Activated CD4-positive, alpha-beta T cell treated with anti-CD3 and anti-CD28 coated beads, Interleukin-2, amount 50 U/mL, for 16 hours (primary cell): Measurements from ENCODE around the gene CEP104.

Source experiments
- DNase-seq: peaks from one replicate; pipeline ENCODE4 v3.0.0-alpha.2; 2020

Gene CEP104

DNA sequence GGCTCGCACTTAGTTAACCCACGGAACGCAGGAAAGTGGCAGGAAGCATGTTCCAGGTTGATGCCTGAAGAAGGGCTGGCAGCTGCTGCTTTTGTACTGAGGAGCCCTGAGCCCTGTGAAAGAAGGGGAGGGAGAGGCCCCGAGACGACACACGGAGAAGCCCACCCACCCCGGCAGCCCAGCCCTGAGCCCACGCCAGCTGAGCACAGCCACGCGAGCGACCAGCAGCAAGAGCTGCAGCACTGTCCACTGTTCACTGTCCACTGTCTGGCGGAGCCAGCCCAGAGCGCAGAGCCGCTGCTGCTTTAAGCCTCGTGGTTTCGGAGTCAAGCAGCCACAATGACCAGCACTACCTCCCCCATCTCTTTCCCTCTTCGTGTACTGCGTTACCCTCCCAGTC lies 66.1 kb downstream of the CEP104 start:
- no peak for DNase-seq

DNA sequence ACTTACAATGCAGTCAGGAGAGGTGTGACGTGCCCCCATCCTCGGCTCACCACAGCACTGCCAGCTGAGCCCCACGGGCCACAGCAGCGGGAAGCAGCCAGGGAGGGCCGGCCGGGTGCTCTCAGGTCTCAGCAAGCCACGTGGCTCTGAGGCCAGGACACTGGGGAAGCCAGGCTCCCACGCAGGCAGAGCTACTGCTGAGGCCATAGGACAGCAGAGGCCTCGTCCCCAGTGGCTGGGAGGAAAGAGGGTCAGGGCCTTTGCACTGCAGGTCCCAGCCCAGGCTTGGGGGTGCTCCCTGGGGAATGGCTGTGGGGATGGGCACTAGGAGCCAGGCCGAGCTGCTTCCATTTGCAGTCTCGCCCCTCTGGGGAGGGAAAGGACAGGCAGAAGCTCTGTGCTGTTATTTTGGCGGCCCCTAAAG lies 66.5 kb downstream of the CEP104 start:
- no peak for DNase-seq

DNA sequence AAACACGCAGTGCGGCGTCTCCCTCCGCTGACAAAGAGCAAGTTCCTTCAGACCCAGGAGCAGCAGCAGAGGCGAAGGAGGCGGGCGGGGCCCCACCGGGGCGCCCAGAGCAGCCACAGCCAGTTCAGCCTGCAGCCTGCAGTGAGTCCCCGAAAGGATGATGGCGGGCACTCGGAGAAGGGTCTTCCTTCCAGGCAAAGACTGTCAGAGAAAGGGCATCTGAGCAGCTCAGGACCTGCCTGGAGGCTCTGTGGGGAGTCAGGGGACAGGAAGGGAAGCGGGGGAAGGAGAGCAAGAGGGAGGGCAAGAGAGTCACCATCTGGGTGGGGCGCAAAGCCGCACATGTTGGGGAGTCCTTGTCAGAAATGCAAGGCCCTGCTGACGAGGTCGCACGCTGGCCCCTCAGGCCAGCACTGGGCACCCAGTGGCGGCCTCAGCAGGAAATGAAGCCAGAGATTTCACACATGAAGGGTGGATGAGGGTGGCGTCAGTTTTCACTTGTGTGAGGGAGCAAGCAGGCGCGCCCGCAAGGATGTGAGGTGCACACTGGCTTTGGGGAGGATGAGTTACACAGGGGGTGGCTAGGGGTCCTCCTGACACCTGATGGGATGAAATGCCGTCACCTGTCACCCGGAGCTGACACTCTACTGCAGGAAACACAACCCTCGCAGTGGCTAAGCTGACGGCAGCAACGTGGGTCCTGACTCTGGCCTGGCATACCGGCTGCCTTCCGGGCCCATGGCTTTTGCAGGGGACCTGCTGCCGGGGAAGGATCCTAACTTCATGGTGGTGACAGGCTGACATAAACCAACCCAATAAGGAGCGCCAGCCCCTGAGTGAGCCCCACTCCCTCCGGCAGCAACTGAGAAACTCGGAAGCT lies 67.3 kb downstream of the CEP104 start:
- no peak for DNase-seq

GRCh38 chr1:3788756-3789420 lies 68.1 kb downstream of the CEP104 start:
- no peak for DNase-seq

GRCh38 chr1:3787745-3788605 lies 69.0 kb downstream of the CEP104 start:
- no peak for DNase-seq

DNA sequence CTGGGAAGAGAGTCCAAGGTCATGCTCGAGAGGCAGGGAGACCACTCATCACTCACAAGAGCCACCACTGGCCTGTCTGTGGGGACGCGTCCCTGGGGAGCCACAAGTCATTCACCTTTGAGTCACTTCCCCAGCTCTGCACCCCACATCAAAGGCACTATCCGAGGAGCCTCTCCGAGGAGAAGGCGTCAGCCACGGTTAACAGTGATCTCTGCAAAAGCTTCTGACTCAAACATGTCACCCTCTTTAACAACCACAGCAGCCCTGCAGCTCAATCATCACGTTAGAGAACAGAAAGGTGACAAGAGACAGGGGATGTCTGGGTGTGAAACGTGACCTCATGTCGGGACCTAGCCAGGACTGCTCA lies 69.7 kb downstream of the CEP104 start:
- peak; percentile 90 for DNase-seq

GRCh38 chr1:3786468-3787348 lies 70.3 kb downstream of the CEP104 start:
- DNase-seq, result no peak

GRCh38 chr1:3785456-3786157 lies 71.4 kb downstream of the CEP104 start:
- peak; percentile 25 for DNase-seq

- DNase-seq, result no peak
Observed at GRCh38 chr1:3785045-3785444, 72.0 kb downstream of the CEP104 start.

DNA sequence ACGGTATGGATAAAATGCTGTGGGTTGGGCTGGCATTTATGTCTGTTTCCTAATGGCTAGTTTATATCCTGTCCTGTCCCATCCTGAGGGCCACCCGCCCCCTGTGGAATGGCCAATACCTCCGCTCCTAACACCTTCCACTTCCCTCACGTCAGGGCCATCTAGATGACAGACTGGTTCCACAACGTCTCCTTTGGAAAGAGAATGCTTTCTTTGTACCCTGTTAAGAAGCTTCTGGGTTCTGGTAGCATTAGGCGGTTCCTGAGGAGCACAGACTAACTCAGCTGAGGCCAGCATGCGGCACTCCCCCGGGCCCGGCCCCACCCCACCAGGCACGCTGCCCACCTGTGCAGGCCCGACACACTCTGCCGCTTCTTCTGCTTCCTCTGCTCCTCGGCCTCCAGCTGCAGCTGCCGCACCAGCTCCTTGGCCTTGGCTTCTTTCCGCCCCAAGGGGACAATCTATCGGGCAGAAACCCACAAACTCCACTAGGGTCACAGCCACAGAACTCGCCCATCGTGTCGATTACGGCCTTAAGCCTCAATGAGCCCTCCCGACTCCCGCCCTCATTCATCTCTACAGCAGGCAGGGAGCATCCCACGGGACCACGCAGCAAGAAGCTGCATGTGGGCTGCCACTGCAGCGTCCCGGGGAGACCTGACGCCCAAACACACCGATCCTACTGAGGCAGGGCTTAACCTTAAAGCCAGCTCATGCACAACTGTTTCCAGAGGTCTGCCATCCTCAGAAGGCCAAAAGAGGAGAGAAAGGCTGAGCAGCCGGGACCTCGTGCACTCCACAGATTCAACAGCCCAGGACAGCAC lies 73.1 kb downstream of the CEP104 start:
- DNase-seq, result no peak

DNA sequence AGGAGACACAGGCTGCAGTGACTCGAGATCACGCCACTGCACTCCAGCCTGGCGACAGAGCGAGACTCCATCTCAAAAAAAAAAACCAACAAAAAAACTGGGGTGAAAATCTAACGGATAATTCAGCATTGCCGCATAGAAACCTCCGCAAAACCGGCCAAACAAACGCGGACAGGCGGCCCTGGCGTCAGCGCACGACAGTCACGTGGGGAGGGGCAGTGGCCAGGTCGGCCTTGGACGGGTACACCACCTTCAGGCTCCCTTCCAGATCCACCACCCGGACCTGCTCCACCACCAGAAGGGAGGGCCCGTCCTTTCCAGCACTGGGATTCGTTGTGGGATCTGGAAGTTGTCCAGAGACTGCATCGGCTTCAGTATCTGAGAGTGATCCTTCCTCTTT lies 76.1 kb downstream of the CEP104 start:
- DNase-seq, result no peak

- DNase-seq, result no peak
Observed at GRCh38 chr1:3779912-3780416, 77.0 kb downstream of the CEP104 start.

GRCh38 chr1:3779265-3779911 lies 77.6 kb downstream of the CEP104 start:
- DNase-seq, result no peak

GRCh38 chr1:3778590-3779264 lies 78.3 kb downstream of the CEP104 start:
- no peak for DNase-seq

DNA sequence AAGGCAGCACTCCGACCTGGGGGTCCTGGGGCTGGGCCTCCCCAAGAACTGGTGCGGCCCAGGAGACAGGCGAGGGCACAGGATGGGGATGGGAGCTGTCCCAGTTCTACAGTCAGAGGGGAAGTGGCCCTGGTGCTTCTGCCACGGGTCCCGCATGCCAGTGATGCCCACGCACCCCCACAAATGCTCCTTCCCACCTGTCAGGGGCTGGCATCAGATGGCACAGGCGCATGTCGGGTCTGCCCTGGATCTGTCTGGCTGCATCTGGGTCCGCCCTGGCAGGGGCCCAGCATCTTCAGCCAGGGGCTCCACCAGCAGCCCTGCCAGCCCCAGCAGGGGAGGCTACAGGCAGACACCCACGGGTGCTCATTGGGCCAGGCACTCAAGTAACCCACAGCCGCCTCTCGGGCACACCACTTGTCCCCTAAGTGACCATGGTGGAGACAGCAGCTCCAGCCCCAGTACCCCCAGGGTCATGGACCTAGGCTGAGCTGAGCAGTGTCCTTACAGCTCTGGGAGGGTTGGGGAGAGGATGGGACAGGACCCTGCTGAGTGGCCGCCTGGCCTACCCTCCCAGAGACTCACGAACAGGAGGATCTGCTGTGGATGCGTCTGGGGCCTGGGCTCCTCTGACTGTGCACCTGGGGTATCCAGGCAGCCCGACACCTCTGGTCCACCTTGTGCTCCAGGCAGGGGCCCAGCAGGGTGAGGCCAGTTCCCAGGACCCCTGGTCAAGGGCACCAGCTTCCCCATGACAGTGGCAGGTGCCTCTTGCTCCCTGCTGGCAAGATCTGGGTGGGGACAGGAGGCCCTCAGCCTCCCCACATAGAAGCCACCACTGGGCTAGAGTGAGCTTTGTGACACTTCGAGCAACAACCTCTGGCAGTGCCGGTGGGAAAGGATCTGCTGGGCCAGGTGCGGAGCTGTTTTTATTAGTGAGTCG lies 79.1 kb downstream of the CEP104 start:
- DNase-seq, result no peak

DNA sequence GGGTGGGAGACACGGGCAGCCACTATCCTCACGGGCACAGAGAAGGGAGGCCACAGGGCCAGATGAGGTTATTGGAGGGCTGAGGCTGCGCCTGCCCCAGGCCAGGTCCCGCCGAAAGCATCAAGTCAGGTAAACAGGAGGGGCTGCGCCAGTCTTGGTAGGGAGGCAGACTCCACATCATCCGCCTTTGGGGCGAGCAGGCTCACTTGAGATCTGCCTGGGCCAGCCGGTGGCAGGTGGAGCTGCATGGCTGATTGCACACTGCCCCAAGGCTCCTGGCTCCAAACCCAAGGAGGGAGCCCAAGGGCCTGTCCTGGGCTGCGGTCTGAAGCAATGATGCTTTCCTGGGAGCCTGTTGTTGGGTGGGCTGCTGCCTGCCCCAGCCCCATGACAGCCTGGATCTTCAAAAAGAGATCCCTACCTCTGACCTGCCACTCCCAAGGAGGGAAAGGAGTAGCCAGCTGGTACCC lies 79.9 kb downstream of the CEP104 start:
- DNase-seq, result no peak

- no peak for DNase-seq
Observed at GRCh38 chr1:3776231-3776961, 80.6 kb downstream of the CEP104 start.
